GM18519 (cell line): ENCODE measurements around the gene CEP19.

Source experiments
- ATAC-seq: cut with Tn5 transposase; IDR thresholded peaks from one replicate; pipeline ENCODE4 v1.9.1; 2021; ENCODE audit warnings: mild to moderate bottlenecking, moderate library complexity; ENCODE audit not compliant: unreplicated experiment, low FRiP score

Gene CEP19

GRCh38 chr3:196667056-196667825, 44.8 kb downstream of the CEP19 start:
- ATAC-seq: no peak

GRCh38 chr3:196666001-196666867, 45.8 kb downstream of the CEP19 start:
- ATAC-seq: no peak

- ATAC-seq: no peak
Observed at GRCh38 chr3:196662711-196663571, 49.1 kb downstream of the CEP19 start.

- ATAC-seq: no peak
Observed at GRCh38 chr3:196662033-196662432, 50.0 kb downstream of the CEP19 start.

- ATAC-seq: no peak
Observed at GRCh38 chr3:196661400-196661799, 50.6 kb downstream of the CEP19 start.

GRCh38 chr3:196660381-196661166, 51.5 kb downstream of the CEP19 start:
- ATAC-seq: no peak

- ATAC-seq: no peak
Observed at GRCh38 chr3:196659901-196660351, 52.1 kb downstream of the CEP19 start.
